D341Med (cell line): ENCODE measurements around the gene DNMBP.
"Not testable (repeated sequence)": the region's sequence is repeated elsewhere in the genome, so short reads cannot be mapped to it uniquely, and the experiment has no call there.

Experiments used
- DNase-seq: peaks from one replicate; pipeline ENCODE4 v3.0.0; 2012; ENCODE audit warnings: low spot score

Gene DNMBP

GRCh38 chr10:100014071-100014762 is 4.5 kb upstream of the DNMBP start:
- DNase-seq: no peak

- no peak for DNase-seq
Observed at GRCh38 chr10:100013621-100014020, 3.9 kb upstream of the DNMBP start.

DNA sequence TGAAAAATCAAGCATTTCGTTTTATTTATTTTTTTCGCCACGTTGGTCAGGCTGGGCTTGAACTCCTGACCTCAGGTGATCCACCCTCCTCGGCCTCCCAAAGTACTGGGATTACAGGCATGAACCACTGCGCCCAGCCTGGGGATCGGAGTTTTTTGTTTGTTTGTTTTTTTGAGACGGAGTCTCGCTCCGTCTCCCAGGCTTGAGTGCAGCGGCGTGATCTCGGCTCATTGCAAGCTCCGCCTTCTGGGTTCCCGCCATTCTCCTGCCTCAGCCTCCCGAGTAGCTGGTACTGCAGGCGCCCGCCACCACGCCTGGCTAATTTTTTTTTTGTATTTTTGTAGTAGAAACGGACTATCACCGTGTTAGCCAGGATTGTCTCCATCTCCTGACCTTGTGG is 2.2 kb upstream of the DNMBP start:
- not testable (repeated sequence) for DNase-seq

- no peak for DNase-seq
Observed at GRCh38 chr10:100009283-100009792, 409 bp downstream of the DNMBP start.

DNA sequence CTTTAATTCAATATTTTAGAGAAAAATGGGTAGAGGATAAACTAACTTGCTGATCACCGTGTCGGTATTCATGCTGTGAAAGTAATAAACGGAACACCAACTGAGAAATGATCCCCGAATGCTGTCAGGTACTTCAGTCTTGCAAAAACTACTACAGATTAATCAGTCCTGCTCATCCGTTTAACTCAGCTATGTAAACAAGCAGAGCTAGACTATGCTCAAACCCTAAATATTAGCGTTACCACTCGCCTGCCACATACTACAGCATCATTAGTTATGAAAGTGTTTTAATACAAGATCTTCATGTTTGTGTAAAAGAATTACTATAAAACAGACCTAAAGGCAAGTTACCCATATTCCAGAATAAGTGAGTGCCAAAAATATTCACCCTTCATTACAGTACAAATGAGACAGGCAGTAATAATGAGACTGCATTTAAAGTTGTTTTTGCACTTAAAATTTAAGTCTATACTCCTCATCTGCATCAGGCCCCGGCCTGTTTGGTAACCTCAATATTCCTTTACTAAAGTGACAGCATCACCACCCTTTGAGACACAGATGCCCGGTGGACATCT is 952 bp downstream of the DNMBP start:
- no peak for DNase-seq

- DNase-seq: no peak
Observed at GRCh38 chr10:100008142-100008522, 1.6 kb downstream of the DNMBP start.

DNA sequence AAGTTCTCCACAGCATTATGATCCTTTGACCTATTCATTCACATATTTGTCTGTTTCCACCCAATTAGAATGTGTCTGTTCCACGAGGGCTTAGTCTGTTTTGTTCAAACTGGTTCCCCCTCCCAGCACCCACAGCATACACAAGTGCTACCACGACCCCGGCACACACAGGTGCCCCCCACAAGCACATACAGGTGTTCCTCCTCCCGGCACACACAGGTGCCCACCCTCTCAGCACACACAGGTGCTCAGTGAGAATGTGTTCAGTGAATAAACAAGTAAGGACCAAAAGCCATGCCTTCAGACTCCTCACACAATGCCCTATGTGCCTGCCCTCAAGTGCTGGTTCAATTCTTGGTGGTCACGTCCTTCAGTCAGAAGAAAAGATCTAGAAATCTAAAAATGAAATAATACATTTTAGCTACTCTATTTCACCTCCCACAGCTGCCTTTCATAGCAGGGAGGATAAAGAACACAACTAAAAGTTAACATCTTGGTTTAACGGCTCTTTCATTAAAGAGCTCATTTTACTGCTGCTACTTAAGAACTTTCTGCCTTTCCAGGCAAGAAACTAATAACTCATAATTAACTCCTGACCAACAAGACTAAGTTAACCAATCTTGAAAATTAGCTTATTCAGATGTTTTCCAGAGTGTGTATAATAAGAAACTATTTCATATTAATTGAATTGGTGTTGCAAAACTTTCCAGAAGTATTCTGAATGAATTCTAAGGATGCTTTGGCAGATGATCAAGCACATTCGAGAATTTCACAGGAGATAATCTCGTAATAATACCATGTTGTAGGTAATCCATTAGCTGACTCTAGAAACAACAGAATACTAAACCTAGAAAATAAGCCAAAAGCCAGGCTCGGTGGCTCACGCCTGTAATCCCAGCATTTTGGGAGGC is 2.3 kb downstream of the DNMBP start:
- DNase-seq: no peak

DNA sequence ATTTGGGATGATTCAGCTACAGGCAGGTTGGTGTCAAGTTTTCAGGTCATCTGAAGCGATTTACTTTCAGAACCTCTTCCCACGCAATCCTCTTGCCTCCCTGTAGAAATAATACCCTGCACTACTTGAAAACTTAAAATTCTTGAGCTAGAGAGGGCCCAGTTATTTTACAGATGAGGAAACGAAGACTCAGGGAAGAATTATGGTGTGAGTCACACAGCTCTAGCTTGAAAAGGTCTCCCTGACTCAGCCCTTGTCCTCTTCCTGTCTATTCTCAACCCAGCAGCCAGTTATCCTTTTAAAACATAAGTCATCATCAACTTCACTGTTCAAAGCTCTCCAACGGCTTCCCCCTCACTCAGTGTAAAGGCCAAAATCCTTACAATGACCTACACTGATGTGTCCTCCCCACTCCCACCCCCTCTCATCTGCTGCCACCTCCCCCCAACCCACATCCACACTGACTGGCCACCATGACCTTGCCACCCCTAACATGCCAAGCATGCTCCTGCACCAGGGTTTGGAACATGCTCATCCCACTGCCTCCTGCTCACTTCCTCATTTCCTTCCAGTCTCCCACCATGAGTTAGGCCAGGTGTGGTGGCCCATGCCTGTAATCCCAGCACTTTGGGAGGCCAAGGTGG is 3.4 kb downstream of the DNMBP start:
- no peak for DNase-seq

DNA sequence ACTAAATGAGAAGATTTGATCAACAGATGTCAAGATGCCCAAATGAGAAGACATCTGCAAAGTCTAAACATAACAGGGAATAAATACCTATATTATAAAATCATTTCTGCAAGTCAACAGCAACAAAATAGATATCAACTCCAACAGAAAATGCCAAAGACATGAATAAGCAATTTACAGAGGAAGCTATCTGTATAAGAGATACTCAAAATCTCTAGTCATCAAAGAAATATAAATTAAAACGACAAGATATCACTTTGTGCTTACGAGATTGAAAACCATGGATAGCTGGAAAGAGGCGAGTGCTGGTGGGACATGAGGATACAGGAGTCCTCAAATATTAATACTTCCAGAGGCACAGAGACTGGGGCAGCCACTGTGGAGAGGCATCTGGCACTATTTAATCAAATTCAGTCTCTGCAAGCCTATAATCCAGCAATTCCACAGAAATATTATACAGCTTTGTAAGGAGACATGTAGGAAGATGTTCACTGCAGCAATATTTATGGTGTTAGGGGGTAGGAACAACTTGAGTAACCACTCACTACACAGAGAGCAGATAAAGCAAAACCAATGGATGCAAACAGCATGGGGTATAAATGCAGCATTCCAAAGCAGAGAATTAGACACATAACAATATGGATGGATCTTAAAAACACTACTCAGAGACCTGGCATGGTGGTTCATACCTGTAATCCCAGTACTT is 4.8 kb downstream of the DNMBP start:
- no peak for DNase-seq

DNA sequence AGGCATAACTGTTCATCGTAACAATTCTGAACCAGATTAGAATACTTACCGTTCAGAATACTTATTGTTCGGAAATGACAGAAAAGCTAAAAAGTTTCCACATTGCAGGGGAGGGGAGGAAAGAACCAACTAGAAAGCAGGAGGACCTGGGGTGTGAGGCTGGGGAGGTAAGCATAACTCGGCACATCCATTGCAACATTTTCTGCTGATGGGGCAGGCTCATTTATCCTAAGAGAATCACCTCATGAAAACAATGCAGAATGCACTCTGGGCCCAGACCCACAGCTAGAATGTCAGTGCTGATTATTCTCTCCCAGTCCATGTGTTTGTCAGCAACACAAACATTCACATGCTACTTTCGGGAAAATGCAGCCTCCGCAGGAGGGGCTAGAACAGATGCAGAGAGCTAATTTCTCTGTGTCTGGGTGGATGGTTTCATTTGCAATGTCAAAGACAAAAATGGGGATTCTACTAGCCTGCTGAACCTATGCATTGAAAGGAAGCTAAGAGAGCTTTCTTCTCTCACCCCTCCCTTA is 9.6 kb downstream of the DNMBP start:
- DNase-seq: no peak

- DNase-seq: no peak
Observed at GRCh38 chr10:99999319-100000108, 10.2 kb downstream of the DNMBP start.

DNA sequence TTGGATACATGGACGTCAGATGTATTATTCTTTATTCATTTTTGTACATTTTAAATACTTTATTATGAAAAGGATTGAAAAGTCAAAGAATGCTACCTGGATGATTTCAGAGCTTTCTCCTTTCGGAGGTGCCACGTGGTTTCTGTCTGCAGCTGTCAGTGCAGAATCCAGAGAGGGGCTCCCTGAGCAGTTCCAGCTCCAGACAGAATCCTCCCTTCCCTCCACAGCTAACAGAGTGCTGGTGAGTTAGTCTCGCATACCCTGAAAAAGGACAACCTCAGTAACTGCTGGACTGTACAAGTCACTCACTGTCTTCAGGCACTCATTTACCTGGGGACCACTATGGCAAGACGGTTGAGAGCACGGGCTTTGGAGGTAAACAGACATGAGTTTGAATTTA is 10.9 kb downstream of the DNMBP start:
- no peak for DNase-seq

- DNase-seq: no peak
Observed at GRCh38 chr10:99996671-99997648, 12.8 kb downstream of the DNMBP start.

- no peak for DNase-seq
Observed at GRCh38 chr10:99995713-99996112, 14.0 kb downstream of the DNMBP start.

- no peak for DNase-seq
Observed at GRCh38 chr10:99995269-99995668, 14.5 kb downstream of the DNMBP start.

GRCh38 chr10:99994801-99995200 is 14.9 kb downstream of the DNMBP start:
- DNase-seq: no peak

DNA sequence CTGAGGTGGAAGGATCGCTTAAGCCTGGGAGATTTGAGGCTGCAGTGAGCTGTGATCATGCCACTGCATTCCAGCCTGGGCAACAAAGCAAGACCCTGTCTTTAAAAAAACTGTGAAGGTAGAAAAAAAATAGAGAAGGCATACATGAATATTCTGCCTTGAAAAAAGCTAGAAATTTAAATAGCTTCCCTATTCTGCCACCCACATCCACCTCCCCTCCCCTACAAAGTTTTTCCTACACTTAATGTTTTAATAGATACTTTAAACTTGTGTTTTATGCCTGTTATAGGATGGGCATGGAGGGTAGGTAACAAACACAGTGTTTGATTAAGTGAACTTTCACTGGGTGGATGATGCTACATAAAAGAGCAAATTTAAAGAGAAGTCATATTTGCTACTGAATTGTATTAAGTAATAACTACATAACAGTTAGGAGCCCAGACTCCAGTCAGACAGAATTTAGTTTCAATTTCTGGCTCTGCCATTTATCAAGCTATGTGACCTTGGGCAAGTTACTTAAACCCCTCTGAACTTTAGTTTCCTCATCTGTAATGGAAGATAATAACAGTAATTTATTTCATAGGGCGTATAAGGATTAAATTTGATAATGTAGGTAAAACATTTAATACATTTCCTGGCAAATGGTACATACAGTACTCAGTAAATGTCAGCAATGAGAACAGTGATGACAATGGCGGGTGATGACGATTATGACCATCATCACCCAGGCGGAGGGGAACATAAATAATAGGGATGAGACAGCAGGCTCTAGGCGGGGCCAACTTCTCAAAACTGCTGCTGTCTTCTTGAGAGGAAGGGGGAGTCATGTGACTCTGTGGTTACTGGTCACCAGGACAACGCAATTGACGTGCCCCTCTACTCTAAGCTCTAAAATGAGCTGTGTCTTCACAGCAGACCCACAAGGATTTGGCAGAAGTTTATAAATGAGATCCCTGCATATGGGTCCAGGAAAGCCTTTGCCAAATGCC is 15.8 kb downstream of the DNMBP start:
- DNase-seq: peak; percentile 64

- DNase-seq: not testable (repeated sequence)
Observed at GRCh38 chr10:99985637-99986036, 24.1 kb downstream of the DNMBP start.
